Renal pelvis (tissue), 4 donors: ENCODE measurements around the gene PHLDB1. TPM values are rescaled to one million over a fixed set of nuclear protein-coding genes. Genes with fewer than 3 reads are reported as not detected.

ENCODE experiments used
- DNase-seq: peaks from one replicate; pipeline ENCODE4 v3.0.0-alpha.2; 2013
- polyA plus RNA-seq, 3 donors: library from polyadenylated mRNA; unstranded; fragments of 120-200 nt; gene quantifications; one replicate each; pipeline ENCODE4 v1.2.1, GENCODE V29; 2013; ENCODE audit not compliant: insufficient read length in 3 of 3

Gene PHLDB1
- polyA plus RNA-seq, 3 donors: 124 to 204 (median 185) TPM

- DNase-seq: no peak
Measured at GRCh38 chr11:118620529-118621070, 13.2 kb downstream of the PHLDB1 start.

DNA sequence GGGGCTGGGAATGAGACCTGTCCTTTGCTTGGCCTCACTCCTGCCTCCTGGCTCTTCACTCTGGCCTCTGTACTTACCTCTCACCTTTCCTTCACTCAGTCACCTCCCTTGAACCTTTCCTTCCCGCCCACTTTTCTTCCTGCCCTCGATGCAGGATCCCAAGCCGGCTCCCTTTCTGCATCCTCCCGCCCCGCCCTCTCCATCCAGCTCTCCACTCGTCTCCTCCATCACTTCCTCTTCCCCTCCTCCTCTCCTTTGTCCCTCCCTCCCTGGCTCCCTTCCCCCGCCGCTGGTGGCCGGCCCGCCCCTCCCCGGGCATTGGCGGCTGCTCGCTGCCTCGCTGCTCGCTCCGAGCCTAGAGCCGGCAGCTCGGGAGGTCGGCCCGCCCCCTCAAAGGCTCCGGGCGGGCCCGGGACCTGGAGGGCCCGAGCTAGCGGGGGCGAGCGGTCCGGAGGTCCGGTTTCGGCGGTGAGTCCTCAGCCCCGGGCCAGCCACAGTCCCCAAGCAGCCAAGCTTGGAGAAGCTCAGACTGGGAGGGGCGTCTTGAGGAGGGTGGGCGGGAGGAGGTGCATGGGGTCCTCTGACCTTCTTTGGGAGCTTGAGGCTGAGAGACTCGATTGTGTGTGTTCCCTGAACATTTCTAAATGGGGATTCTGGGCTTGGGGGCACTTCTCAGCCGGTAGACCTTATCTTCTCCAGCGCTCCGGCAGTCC is 13.8 kb downstream of the PHLDB1 start:
- peak; percentile 84 for DNase-seq

DNA sequence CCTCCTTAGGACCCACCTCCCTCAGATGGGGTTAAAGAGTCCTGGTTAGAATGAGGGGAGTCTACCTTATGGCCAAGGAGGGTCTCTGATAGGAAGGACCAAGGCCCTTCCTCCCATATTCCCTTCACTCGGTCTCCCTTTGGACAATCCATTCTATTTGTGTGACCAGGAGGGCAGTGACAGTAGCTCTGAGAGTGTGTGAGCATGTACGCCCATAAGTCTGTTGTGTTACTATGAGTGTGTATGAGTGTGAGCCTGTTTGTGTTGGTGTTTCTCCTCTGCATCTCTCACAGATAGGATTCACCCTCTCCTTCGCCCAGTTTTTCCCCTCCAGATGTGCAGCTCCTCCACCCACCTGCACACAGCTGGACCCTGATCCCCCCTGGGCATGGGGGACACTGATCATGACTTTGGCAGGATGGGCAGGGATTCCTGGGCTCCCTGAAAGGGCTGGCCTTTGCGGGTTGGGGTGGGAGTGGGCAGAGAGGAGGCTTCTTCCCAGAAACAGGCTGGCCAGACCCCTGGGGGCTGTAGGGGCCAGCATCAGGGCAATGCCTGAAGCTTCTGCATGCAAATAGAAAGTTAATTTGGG is 14.5 kb downstream of the PHLDB1 start:
- no peak for DNase-seq

DNA sequence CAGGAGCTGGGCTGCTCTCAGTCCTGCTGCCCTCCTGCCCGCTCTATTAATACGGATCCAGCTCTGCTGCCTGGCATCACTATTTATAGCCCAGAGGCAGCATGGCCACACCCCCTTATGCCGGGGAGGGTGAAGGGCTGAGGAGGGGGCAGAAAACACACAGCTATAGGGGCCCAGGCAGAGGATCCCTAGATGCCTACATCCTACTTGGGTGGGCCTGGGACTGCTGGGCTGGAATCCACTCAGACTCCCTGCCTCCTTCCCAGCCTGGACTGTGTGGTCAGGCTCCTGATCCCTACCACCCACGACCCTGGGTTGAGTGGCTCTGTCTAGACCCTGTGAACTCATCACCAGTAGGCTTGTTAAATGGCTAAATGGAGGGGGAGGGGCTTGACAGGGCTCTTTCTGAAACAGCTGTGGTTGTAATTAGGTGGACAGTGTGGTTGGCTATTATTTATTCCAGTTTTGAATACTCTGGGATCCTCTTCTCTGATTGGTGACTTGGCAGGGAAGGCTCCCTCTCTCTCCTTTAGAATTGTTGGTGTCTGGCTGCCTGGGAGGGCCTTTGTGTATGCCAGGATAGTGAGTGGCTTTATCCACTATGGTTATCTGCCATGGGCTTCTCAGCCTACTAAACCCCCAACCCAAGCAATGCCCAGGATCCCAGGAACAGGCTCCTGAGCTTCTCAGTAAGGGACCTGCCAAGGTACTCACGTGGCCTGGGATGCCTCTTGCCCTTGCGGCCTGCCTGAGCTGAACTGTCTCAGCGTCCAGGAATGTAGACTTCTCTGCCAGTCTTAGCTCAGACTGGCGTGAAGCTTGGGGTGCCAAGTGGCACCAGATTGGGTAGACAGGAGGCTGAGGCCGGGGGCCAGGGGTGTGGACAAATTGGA is 15.2 kb downstream of the PHLDB1 start:
- no peak for DNase-seq

- no peak for DNase-seq
Measured at GRCh38 chr11:118623269-118623655, 15.8 kb downstream of the PHLDB1 start.

- DNase-seq: no peak
Measured at GRCh38 chr11:118625036-118625690, 17.7 kb downstream of the PHLDB1 start.

DNA sequence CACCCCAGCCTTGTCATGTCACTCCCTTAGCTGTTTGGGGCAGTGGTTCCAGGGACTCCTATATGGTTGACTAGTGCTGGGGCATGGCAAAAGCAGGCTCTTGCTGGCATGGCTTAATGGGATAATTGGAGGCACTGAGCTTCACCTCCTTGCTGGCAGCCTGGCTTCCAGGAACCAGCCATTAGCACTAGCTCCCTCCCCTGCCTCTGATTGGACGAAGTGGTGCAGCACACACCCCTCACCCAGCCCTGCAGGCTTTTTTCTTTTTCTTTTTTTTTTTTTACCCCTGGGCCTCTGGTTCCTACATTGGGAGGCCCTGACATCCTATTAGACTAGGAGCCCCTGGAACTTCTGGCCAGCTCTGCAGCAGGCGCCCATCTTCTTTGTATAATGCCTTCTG is 18.6 kb downstream of the PHLDB1 start:
- no peak for DNase-seq

GRCh38 chr11:118627566-118627965 is 20.2 kb downstream of the PHLDB1 start:
- DNase-seq: no peak

- DNase-seq: no peak
Measured at GRCh38 chr11:118628031-118628430, 20.6 kb downstream of the PHLDB1 start.

GRCh38 chr11:118628432-118628831 is 21.0 kb downstream of the PHLDB1 start:
- DNase-seq: no peak

DNA sequence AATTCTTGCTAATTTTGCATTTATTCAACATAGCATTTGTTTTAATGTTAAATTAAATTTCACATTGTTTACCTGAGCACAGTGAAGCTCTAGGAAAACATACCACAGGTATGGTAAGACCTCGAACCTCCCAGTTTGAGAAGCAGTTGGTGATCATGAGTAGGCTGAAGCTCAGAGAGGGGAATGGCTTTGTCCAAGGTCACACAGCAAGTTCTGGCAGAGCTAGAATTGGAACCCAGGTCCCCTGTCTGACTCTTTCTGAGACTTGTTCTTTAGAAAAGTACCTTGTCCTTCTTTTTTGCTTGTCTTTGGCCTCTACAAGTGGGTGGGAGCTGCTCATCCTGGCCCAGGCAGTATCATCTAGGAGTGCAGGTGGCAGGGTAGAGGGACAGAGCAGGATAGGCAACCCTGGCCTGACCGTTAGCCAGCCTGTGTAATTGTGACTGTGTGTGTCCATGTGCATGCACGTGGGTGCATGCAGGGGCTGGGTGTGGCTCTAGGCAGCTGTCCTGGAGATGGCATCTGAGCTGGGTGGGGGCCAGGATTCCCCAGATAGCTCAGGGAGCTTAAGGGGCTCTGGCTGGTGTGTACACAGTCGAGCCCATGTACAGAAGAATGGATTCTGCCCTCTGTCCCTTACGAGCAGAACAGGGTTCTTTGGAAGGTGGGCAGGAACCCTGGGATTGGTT is 21.6 kb downstream of the PHLDB1 start:
- no peak for DNase-seq

DNA sequence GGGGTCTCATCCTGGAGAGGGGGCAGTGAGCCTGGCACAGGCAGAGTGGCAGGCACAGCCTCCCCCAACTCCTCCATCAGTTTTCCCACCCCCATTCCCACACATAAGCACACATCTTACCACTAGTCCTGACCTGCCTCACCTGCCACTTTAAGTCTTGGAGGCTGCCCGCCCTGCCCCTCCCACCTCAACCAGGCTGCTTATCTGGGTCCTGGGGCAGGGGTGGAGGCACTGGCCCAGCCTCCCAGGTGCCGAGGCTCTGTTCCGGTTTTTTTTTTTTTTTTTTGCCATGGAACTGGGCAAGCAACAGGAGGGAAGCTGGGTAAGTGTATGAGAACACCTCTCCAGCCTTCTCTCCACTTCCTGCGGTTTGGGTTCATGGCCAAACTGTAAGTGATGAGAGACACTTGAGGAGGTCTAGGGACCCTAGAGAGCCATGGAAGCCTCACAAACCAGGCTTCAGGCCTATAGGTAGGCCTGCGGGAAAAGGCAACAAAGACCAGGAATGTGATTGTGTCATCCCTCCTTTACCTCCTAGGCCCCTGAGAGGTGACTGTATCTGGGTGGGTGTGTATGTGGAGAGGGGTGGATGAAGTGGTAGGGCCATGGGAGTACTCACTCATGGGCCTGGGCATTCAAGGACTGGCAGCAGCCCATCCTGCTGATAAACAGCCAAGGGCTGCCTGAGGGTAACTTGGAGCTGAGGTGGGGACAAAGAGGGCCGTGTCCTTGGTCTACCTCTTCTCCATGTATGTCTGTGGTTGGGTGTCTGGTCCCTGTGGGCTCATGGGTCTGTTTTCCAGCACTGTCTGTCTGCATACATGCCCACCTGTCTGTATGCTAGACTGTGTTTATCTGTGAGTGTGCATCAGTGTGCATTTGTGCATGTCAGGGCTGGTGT is 22.6 kb downstream of the PHLDB1 start:
- DNase-seq: no peak

DNA sequence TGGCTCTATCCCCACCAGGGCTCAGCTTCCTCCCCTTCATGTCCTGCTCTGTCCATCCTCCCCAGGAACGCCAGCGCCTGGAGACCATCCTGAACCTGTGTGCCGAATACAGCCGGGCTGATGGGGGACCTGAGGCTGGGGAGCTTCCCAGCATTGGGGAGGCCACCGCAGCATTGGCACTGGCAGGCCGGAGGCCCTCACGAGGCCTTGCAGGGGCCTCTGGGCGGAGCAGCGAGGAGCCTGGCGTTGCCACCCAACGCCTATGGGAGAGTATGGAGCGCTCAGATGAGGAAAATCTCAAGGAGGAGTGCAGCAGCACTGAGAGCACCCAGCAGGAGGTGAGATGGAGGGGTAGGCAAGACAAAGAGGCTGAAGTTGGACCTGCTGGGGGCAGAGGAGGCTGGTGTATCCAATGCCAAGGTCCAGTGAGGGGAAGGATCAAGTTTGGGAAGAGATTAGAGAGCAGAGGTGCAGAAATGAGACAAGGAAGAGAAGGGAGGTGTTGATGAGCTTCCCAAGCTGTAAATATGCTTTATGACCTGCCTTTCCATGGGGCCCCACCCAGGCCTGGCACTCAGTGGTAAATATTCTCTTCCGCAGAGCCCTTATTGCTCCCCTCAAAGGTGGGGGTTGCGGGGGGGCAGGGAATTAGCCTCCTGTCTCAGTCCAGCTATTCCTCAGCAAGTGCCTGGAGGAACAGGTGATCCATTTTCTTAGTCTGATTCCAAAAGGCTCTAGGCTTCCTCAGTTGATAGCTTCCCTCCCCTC is 23.9 kb downstream of the PHLDB1 start:
- no peak for DNase-seq

GRCh38 chr11:118632577-118633318 is 25.3 kb downstream of the PHLDB1 start:
- DNase-seq: no peak

- DNase-seq: no peak
Measured at GRCh38 chr11:118633319-118633690, 25.9 kb downstream of the PHLDB1 start.

DNA sequence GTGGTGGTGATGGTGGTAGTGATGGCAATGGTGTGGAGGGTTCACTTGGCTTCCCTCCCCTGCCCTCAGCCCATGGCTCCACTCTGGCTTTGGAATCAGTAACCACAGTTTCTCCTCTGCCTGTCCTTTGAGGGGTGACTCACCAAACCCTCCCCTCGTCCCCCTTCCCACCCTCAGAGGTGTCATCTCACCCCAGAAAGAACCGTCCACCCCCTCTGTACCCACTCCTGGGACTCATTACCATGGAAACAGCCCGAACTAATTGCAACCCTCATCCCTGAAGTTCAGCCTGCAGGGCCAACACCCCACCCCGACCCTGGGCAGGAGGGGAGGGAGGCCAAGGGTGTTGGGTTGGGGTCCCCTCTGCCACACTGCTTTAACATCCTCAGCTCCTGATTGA is 26.6 kb downstream of the PHLDB1 start:
- no peak for DNase-seq

DNA sequence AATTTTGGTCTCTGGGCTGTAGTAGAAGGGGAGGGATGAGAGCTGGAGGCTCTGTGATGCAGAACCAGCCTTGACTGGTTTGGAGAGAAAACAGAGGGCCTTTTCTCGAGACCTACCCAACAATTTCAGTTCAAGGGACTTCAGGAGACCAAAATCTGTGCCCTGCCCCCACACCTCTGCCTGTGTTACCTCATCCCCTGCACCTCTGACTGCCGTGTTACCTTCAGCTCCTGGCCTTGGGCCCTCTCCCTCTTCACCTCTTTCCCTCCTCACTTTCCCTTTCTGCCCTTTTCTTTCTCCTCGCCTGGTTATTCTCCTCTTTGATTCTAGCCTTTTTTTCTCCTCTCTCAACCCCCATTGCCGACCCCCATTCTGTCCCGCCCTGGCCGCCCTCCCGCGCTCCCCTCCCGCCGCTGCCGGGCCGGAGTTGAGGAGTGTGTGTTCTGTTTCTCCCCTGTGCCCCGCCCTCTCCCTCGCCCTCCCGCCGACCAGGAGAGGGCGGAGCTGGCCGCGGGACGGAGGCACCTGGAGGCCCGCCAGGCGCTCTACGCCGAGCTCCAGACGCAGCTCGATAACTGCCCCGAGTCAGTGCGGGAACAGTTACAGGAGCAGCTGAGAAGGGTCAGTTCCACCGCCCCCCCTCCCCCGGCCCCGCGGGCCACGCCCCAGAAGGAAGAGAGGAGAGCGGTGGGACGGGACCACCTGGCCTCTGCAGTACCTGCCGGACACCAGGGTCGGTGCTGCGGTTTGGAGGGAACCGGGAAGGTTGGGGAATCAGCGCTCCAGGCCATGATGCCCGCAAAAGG is 27.2 kb downstream of the PHLDB1 start:
- peak; percentile 76 for DNase-seq

DNA sequence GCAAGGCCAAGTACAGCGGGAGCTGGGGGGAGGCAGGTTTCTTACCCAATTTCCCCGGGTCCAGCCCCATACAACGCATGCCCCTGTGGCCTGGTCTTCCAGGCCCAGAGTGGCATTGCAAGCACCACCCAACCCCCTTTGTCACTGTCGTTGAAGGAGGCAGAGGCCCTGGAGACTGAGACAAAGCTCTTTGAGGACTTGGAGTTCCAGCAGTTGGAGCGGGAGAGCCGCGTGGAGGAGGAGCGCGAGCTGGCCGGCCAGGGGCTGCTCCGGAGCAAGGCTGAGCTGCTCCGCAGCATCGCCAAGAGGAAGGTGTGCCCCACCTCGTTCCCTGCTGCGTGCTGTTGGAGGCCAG is 27.8 kb downstream of the PHLDB1 start:
- no peak for DNase-seq
